Fibroblast of skin of right quadriceps (primary cell): Measurements from ENCODE around the gene MAGEA9.
"Not testable (repeated sequence)": the region's sequence is repeated elsewhere in the genome, so short reads cannot be mapped to it uniquely, and the experiment has no call there.

Experiments used
- DNase-seq: peaks from one replicate; pipeline ENCODE4 v3.0.0-alpha.2; 2013

MAGEA9 gene

DNA sequence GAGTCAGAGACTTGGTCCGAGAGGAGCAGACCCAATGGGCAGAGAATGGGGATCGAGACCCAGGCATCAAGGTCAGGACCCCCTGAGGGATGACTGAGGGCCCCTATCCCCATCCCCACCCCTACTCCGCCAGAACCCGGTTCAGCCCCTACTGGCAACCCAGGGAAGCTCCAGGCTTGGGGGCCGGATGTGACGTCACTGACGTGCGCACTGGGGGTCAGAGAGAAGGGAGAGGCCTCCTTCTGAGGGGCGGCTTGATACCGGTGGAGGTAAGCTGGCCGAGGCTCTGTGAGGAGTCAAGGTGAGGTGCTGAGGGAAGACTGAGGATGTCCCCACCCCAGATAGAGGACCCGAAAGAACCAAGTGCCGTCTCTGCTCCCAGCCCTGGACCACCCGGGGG, at the start of gene MAGEA9:
Gene MAGEA9, plus strand, starts transcription at position 204 of the 400 bp plus-strand sequence. CDS start 4,281 bp downstream, outside the sequence.
- DNase-seq = not testable (repeated sequence)

GRCh38 chrX:149742269-149742668, 39.5 kb upstream of the MAGEA9 start:
- not testable (repeated sequence) for DNase-seq

DNA sequence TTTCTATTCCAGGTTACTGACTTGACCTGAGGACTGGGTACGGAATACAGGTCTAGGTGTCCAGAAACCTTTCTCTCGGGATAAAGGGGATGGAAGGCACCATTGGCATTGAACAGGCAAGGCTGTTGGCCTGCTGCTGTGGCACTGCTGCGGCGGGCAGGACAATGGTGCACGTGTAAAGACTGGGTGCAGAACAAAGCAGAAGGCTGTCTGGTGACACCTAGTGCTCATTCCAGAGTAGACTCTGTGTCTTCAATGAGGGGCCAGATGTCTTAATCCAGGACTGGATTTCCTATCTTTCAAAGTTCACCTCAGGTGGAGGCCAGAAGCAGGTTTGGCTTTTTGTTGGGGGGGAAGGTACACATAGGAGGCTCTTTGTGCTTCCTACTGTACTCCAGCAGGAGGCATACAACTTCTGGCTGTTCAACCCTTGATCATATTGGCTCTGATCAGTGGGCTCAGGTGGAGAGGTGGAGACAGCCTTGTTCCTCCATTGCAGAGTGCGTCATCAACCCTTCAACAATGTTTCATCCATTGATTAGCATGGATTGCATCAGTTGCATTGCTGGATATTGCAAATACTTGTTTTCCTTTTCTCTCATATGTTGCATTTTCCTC, 35.2 kb upstream of the MAGEA9 start:
- not testable (repeated sequence) for DNase-seq

DNA sequence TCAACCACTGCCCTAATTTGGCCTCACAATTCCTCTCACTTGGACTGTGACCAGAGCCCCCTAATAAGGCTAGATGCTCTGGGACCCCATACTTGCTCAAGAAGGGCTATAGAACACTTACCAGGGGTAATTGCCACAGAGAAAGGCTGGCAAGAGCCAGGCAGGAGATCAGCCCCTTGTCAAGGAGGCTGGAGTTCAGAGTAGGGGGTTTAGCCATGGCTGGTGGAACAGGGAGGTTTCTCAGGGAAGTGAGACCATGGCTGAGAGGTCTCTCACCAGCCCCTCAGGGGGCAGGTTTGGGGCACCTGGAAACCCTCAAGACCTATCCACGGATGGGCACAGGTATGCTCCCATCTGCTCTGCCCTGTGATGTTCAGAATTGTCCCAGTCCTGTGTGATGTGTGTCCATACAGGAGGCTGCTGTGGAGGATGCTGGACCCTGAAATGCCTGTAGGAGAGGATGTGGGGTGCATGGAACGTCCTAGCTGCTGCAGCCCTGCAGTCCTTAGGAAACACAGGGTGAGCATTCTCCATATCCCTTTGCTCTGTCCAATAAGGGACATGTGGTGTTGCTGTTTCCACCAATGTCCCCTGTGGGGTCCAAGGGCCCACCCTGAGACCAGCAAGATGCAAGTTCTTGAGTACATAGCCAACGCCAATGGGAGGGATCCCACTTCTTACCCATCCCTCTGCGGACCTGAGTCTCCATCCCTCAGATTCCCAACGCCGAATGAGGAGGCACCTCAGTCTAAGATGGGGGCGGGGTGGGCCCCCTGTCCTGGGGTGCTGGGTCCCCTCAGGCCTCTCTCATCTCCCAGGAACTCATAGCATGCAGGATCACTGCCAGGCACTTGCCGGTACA, 24.3 kb upstream of the MAGEA9 start:
- DNase-seq = no peak

GRCh38 chrX:149758068-149758714, 23.5 kb upstream of the MAGEA9 start:
- no peak for DNase-seq

DNA sequence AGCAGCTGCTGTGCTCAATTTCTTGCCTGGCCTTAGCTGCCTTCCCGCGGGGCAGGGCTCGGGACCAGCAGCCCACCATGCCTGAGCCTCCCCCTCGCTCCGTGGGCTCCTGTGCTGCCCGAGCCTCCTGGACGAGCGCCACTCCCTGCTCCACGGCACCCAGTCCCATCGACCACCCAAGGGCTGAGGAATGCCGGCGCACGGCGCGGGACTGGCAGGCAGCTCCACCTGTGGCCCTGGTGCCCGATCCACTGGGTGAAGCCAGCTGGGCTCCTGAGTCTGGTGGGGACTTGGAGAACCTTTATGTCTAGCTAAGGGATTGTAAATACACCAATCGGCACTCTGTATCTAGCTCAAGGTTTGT, 23.0 kb upstream of the MAGEA9 start:
- not testable (repeated sequence) for DNase-seq

DNA sequence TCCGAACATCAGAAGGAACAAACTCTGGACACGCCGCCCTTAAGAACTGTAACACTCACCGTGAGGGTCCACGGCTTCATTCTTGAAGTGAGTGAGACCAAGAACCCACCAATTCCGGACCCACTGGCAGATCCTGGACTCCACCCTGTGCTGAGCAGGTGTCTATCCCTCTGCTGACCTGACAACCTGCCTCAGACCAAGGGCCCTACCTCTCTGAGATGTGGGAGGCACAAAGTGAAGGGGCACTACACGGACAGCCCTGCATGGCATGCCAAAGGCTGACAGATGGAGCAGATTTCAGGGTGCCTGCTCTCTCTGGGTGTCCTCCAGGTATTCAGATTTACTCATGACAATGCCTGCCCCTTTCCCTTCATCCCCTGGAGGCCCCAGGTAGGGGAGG, 21.9 kb upstream of the MAGEA9 start:
- DNase-seq = no peak

DNA sequence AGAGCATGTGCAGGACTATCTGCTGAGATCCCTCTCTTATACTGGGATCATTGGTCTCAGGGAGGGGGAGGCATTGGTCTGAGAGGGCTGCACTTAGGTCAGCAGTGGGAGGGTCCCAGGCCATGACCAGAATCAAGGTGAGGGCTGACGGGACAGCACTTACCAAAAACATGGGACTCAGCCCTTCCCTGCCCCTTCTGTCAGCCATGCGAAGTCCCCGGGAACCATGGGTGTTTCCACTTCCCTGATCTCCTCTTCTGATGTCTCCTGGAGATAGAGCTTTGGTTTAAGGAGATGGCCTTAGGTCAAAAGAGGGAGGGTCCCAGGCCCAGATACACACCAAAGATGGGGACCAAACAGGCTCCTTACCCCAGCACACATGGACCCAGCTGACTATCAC, 20.8 kb upstream of the MAGEA9 start:
- DNase-seq = no peak

DNA sequence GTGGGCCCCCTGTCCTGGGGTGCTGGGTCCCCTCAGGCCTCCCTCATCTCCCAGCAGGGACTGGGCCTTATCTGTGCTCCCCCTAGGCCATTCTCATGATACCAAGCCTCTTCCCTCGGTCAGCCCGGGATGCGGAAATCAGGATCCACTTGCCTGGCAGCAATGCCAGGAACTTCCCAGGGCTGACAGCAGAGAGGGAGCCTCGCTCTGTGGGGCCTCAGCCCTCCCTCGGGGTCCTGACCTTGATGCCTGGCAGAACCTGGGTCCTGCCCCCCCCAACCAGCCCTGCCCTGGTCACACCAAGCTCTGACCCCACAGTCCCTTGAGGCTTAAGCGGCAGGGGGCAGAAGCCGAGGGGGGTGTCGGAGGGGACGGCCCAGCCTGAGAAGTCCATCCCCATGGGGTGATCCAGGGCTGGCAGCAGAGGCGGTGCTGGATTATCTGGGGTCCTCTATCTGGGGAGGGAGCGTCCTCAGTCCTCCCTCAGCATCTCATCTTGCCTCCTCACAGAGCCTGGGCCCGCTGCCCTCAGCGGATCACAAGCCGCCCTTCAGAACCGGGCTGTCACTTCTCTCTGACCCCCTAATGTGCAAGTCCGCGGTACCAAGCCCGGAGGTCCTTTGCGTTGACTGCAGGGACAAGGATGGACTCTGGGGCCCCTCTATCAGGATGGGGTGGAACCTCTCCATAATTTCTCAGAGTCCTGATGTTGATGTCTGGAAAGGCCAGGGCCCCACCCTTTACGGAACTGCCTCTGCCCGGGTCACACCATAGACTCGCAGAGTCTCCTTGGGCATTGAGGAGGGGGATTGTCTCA, 19.7 kb upstream of the MAGEA9 start:
- not testable (repeated sequence) for DNase-seq

GRCh38 chrX:149762696-149763614, 18.8 kb upstream of the MAGEA9 start:
- DNase-seq = no peak

DNA sequence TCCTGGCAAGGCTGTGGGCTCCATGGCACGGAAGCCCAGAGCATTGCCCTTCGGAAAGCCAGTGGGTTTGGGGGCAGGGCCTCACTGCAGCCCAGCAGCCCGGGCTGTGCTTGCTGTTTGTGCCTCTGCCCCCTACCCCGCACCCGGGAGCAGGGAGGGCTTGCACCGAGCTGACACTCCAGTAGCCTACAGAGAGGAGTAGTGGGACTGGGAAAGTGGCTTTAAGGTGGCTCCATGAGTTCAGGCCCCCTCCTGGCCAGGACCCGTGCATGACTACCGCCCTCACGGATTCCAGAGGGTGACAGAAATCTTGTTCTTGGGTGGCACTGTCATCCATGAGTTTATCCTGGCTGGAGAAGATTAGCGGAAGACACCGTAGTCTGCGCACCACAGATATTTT, 11.4 kb upstream of the MAGEA9 start:
- not testable (repeated sequence) for DNase-seq

- DNase-seq = not testable (repeated sequence)
Measured at GRCh38 chrX:149773026-149773425, 8.7 kb upstream of the MAGEA9 start.

- not testable (repeated sequence) for DNase-seq
Measured at GRCh38 chrX:149773768-149774167, 8.0 kb upstream of the MAGEA9 start, which contains the start of gene HSFX1. Gene HSFX1, plus strand, starts transcription at chrX:149774068. Its CDS starts 614 bp downstream, at chrX:149774682.

DNA sequence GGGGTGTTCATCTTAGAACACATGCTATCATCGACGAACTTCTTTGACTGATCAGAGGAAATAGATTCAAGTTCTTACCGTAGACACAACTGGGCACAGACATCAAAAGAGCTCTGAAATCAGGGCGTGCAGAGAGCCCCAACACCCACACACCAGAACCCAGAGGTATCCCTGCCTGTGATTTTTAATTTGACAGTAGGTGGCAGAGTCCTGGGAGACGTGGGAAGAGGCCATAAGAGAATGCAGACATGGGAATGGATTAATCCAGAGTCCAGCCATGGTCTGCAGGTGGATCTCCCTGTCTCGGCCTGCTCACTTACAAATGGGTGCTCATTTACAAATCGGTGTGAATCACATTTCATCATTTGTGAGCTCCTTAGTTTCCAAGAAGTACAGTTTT, 3.7 kb upstream of the MAGEA9 start:
- DNase-seq = not testable (repeated sequence)

DNA sequence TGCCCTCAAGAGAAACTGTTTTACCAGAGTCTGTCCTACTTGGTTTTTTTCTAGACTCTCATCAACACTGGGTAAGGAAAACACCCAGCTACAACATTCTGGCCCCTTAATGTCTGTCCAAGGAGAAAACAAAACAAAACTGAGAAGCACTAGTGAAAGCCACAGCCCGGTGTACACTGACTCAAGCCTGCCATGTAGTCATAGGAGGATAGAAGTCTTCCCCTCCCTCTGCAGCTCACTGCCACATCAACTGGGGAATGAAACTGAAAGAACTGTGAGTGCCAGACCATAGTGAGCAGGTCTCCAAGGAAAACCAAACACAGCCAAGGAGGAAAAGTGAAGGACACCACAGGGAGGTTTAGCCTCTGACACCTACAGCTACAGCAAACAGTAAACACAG, 13.8 kb downstream of the MAGEA9 start:
- not testable (repeated sequence) for DNase-seq

DNA sequence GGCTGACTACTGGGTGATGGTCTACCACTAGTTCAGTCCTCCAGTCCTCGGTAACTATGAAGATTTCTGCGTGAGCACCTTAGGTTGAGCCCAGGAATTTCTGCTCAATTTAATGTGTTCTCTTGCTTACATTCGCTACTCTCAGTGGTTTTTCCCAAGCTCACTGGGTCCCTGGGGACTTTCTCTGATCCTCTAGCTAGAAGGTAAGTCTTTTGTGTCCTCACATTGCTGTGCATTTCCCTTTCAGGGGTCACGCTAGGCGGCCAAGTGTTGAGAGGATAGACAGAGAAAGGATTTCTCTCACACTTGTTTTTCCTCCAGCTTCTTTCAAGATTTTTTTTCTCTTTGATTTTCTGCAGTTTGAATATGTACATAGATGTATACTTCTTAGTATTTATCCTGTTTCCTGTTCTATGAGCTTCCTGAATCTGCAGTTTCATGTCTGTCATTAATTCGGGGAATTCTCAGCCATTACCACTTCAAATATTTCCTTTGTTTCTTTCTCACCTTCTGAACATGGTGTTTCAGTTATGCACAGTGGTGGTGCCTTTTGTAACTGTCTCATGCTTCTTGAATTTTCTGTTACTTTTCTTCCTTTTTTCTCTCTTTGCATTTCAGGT, 17.5 kb downstream of the MAGEA9 start:
- DNase-seq = no peak

- DNase-seq = no peak
Measured at GRCh38 chrX:149799938-149800337, 18.2 kb downstream of the MAGEA9 start.

DNA sequence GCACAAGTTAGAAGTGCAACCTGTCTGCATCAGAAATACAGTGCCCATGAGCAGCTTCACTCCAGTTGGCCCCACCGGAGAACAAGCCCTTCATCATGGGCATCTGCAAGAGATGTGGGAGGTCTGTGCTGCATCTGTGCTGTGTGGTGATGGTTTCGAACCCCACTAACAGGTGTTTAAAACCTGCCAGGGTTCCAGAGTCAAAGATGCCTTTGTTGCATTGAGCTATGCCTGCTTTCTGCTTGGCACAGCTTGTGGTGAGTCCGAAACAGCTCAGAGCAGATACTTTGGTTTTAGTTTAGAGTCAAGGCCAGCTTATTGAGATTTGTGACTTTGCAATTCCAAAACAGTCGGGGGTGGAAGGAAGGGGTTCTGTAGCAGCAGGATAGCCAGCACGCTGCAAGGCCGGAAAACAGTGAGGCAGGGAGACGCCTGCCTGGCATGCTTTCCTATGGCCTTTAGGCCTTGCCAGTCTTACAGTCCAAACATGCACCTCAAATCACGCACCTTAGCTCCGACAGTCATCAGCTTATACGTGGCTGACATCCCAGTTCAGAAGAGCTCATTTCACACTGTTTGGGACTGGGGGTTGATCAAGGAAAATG, 21.8 kb downstream of the MAGEA9 start:
- DNase-seq = no peak

DNA sequence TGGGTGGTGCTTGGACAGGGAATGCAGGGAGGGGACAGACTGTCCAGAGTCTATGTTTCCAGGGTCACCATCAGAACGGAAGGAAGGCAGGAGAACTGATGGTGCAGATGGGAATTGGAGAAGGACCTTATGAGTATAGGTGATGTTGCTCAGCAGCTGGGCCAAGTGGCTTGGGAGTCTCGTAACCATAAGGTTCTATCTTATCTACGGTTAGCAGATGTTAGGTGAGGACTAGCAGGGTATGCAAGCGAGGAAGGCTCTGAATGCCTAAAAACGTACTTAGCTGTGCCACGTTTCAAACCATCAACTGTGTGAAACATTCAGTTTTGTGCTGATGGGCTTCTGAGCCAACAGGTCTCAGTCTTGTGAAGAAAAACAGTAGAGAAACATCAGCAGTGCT, 22.4 kb downstream of the MAGEA9 start:
- no peak for DNase-seq

DNA sequence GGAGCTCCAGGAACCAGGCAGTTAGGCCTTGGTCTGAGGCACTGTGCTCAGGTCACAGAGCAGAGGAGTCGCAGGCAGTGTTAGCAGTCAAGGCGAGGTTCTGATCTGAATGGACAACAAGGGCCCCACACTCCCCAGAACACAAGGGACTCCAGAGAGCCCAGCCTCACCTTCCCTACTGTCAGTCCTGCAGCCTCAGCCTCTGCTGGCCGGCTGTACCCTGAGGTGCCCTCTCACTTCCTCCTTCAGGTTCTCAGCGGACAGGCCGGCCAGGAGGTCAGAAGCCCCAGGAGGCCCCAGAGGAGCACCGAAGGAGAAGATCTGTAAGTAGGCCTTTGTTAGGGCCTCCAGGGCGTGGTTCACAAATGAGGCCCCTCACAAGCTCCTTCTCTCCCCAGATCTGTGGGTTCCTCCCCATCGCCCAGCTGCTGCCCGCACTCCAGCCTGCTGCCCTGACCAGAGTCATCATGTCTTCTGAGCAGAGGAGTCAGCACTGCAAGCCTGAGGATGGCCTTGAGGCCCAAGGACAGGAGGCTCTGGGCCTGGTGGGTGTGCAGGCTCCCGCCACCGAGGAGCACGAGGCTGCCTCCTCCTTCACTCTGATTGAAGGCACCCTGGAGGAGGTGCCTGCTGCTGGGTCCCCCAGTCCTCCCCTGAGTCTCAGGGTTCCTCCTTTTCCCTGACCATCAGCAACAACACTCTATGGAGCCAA, 26.2 kb downstream of the MAGEA9 start:
- no peak for DNase-seq
